ENCODE measurements around the gene GNG2. TPM values are rescaled to one million over a fixed set of nuclear protein-coding genes. Genes with fewer than 3 reads are reported as not detected.

GNG2 gene
- 4.3 and 12.9 TPM in 2 replicates for total RNA-seq

- peak within 1 kb of the TSS; percentile 66 for H3K4me3 ChIP-seq (ENCODE audit: low read depth, low read length)
- DNase-seq (ENCODE audit: low read depth), result peak; percentile 76
- TF ChIP-seq, protein P1, sequence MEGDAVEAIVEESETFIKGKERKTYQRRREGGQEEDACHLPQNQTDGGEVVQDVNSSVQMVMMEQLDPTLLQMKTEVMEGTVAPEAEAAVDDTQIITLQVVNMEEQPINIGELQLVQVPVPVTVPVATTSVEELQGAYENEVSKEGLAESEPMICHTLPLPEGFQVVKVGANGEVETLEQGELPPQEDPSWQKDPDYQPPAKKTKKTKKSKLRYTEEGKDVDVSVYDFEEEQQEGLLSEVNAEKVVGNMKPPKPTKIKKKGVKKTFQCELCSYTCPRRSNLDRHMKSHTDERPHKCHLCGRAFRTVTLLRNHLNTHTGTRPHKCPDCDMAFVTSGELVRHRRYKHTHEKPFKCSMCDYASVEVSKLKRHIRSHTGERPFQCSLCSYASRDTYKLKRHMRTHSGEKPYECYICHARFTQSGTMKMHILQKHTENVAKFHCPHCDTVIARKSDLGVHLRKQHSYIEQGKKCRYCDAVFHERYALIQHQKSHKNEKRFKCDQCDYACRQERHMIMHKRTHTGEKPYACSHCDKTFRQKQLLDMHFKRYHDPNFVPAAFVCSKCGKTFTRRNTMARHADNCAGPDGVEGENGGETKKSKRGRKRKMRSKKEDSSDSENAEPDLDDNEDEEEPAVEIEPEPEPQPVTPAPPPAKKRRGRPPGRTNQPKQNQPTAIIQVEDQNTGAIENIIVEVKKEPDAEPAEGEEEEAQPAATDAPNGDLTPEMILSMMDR (IDR thresholded peaks at IDR 0.05; ENCODE audit: insufficient read depth, low read depth, low read length), result no peak
Measured at GRCh38 chr14:51860164-51860824, at the start of gene GNG2. Gene GNG2 (plus strand): TSS chr14:51860612. CDS start chr14:51950679, 90,067 bp downstream.

DNA sequence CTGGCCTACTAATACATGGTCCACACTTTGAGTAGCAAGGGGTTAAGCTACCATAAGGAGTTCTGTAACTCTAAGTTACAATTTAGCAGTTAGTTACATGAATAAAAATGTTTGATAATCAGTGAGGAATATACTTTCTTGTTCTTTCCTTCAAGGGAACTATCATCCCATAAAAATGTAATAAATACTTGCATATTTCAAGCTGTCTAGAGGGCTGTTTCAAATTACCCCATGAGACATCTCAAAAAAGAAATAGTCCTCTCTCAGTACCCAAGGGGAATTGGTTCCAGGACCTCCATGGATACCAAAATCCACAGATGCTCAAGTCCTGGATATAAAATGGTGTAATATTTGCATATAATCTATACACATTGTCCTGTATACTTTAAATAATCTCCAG is 48.7 kb upstream of the GNG2 start:
- H3K4me3 ChIP-seq (ENCODE audit: low read depth, low read length), result no peak overlapping the region
- TF ChIP-seq, protein P1 (IDR thresholded peaks at IDR 0.05; ENCODE audit: insufficient read depth, low read depth, low read length), result no peak
- no peak for DNase-seq (ENCODE audit: low read depth)

- no peak for DNase-seq (ENCODE audit: low read depth)
- TF ChIP-seq, protein P1 (IDR thresholded peaks at IDR 0.05; ENCODE audit: insufficient read depth, low read depth, low read length), result no peak
- no peak overlapping the region for H3K4me3 ChIP-seq (ENCODE audit: low read depth, low read length)
Measured at GRCh38 chr14:51816031-51816430, 44.4 kb upstream of the GNG2 start.

DNA sequence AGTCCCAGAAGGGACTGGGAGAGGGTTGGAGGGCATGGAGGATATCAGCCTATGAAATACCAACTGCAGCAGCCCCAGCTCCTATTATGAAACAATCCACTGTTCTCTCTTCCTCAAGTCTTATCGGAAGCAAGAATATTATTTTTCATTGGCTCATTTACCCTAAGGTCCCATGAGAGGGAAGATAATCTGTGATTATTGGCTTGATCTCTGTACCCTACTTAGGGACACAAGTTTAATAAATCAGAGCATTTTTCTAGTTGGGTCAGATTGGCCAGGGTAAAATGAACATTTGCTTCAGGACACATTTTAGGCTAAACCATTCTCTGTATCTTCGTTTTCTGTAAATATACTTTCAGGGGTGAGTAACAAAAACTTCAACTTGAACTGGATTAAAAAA is 43.1 kb upstream of the GNG2 start:
- no peak overlapping the region for H3K4me3 ChIP-seq (ENCODE audit: low read depth, low read length)
- TF ChIP-seq, protein P1 (IDR thresholded peaks at IDR 0.05; ENCODE audit: insufficient read depth, low read depth, low read length), result no peak
- no peak for DNase-seq (ENCODE audit: low read depth)

GRCh38 chr14:51818748-51819380 is 41.5 kb upstream of the GNG2 start:
- TF ChIP-seq, protein P1 (IDR thresholded peaks at IDR 0.05; ENCODE audit: insufficient read depth, low read depth, low read length), result no peak
- H3K4me3 ChIP-seq (ENCODE audit: low read depth, low read length), result no peak overlapping the region
- DNase-seq (ENCODE audit: low read depth), result no peak

DNA sequence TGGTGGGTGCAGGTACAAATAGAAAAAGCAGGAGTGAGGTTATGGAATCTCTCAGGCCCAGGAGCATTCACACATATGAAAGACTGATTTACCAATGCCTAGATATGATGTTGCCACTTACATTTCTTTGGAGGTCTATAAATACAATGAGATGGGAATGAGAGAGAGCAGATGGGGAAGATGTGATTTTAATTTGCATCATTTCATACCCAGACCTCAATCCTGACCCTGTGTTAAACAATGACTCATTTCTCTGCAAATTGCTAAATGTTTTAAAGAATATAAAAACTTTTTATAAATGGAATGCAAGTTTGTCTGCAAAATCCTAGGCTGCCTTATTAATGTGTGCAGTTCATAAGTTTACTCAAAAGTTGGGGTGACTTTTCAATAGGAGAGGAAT is 38.6 kb upstream of the GNG2 start:
- TF ChIP-seq, protein P1 (IDR thresholded peaks at IDR 0.05; ENCODE audit: insufficient read depth, low read depth, low read length), result no peak
- peak; percentile 47 for DNase-seq (ENCODE audit: low read depth)
- H3K4me3 ChIP-seq (ENCODE audit: low read depth, low read length), result no peak overlapping the region

Measured in fibroblast of villous mesenchyme (primary cell).